K562 (cell line): Measurements from ENCODE around the gene SAMD4A. TPM values are rescaled to one million over a fixed set of nuclear protein-coding genes. Genes with fewer than 3 reads are reported as not detected.

Source experiments
- ATAC-seq: fragments of 200-7000 bp; cut with Tn5 transposase; 3 replicates; pipeline ENCODE4 v1.9.1; 2020; ENCODE audit warnings: moderate library complexity
- BruUV-seq: library from RNA; stranded (reverse); fragments of 400-500 nt; replicated peaks from 2 replicates; lab custom pipeline; 2021; lab: Mats Ljungman, UMichigan
- CTCF ChIA-PET: fragments of 300-600 bp; formaldehyde crosslinking; extraction: SDS; loops from one replicate; lab custom pipeline; 2021; ENCODE audit warnings: low intra/inter-chr PET ratio; lab: Yijun Ruan, JAX
- POLR2A ChIA-PET: fragments of 300-600, 350-650 bp; sonication (Branson Sonifier 250); formaldehyde crosslinking; extraction: SDS; loops from one replicate; lab custom pipeline; 2021; ENCODE audit warnings: antibody characterized with exemption, inconsistent platforms; lab: Yijun Ruan, JAX
- DNase-seq, 4 experiments: peaks; one replicate each; pipeline versions ENCODE4 v3.0.0 to v3.0.0-alpha.2; 2011 to 2018; ENCODE audit warnings: low spot score in 3 of 4, mixed read lengths in 3 of 4; ENCODE audit errors: extremely low read depth in 1 of 4
- FAIRE-seq: peaks from 2 replicates; lab custom pipeline; 2011; peaks lifted over from hg19 to GRCh38; lab: Jason Lieb, UNC
- H2AFZ ChIP-seq: 2 replicates; pipeline ENCODE4 v1.6.0; 2011; ENCODE audit warnings: low read depth, low read length, control low read depth, inconsistent platforms
- H3K27ac ChIP-seq: fragments of 200-600 bp; 3 replicates; pipeline ENCODE4 v1.8.0; 2011; ENCODE audit warnings: low read depth, mild to moderate bottlenecking, control low read depth, inconsistent platforms, low read length, moderate library complexity, mixed read lengths; ENCODE audit errors: extremely low read depth
- H3K27me3 ChIP-seq, 2 experiments: fragments of 300-600 bp in 1 of 2; 2 replicates in 1 of 2; 3 replicates in 1 of 2; pipeline versions ENCODE4 v1.6.0 to v1.8.0; 2011; ENCODE audit warnings: inconsistent platforms in 2 of 2, low read length in 2 of 2, mild to moderate bottlenecking in 1 of 2, mixed read lengths in 1 of 2, moderate library complexity in 1 of 2; ENCODE audit not compliant: control insufficient read depth in 2 of 2, insufficient read depth in 2 of 2
- H3K36me3 ChIP-seq: fragments of 300-600 bp; 3 replicates; pipeline ENCODE4 v1.8.0; 2011; ENCODE audit warnings: mild to moderate bottlenecking, low read length, inconsistent platforms; ENCODE audit not compliant: control insufficient read depth, insufficient read depth
- H3K4me1 ChIP-seq, 2 experiments: fragments of 200-600 bp in 1 of 2; replicated peaks in 1 of 2; 2 replicates in 1 of 2; 3 replicates in 1 of 2; pipeline versions ENCODE4 v1.5.1 to v1.8.0; 2011; ENCODE audit warnings: inconsistent platforms in 2 of 2, low read length in 2 of 2, mild to moderate bottlenecking in 1 of 2, mixed read lengths in 1 of 2, moderate library complexity in 1 of 2; ENCODE audit not compliant: control insufficient read depth in 2 of 2, insufficient read depth in 2 of 2
- H3K4me2 ChIP-seq: 2 replicates; pipeline ENCODE4 v1.6.1; 2011; ENCODE audit warnings: low read length, control low read depth, inconsistent platforms, mixed read lengths; ENCODE audit not compliant: insufficient read depth
- H3K4me3 ChIP-seq: fragments of 200-600 bp; sonication (generic), shearing (Covaris generic); 2 replicates; pipeline ENCODE4 v1.5.1; 2016; ENCODE audit warnings: control low read depth, inconsistent platforms
- H3K79me2 ChIP-seq: fragments of 200-600 bp; 3 replicates; pipeline ENCODE4 v1.8.0; 2011; ENCODE audit warnings: low read length, inconsistent platforms; ENCODE audit not compliant: control insufficient read depth, insufficient read depth
- H3K9ac ChIP-seq, 2 experiments: 2 replicates each; pipeline versions ENCODE4 v1.6.0 to v1.6.1; 2011; ENCODE audit warnings: low read depth in 2 of 2, low read length in 2 of 2, control low read depth in 1 of 2, inconsistent platforms in 1 of 2, mild to moderate bottlenecking in 1 of 2, mixed read lengths in 1 of 2; ENCODE audit not compliant: insufficient read depth in 1 of 2
- H3K9me1 ChIP-seq: one replicate; pipeline ENCODE4 v1.6.0; 2011; ENCODE audit warnings: inconsistent platforms, mild to moderate bottlenecking, low read length, moderate library complexity; ENCODE audit not compliant: control insufficient read depth, insufficient read depth
- H3K9me3 ChIP-seq: replicated peaks from 2 replicates; pipeline ENCODE4 v1.5.1; 2011; ENCODE audit warnings: low read depth, low read length, inconsistent platforms; ENCODE audit not compliant: control insufficient read depth, insufficient read depth
- H4K20me1 ChIP-seq: replicated peaks from 2 replicates; pipeline ENCODE4 v1.6.1; 2011; ENCODE audit warnings: low read length, inconsistent platforms, mixed read lengths; ENCODE audit not compliant: control insufficient read depth, insufficient read depth
- MTF1 ChIP-seq: fragments of 250-450 bp; sonication (Bioruptor Pico); IDR thresholded peaks from 2 replicates; pipeline ENCODE4 v1.9.0; 2021; ENCODE audit warnings: moderate library complexity, mild to moderate bottlenecking, inconsistent platforms, borderline replicate concordance
- SFPQ ChIP-seq: fragments of 200-400 bp; formaldehyde crosslinking; IDR thresholded peaks from 2 replicates; pipeline ENCODE4 v1.6.1; 2017; ENCODE audit warnings: mild to moderate bottlenecking, low read depth, low read length, moderate library complexity
- SIX5 ChIP-seq, 2 experiments: IDR thresholded peaks; 2 replicates each; pipeline ENCODE4 v1.6.1; 2011; ENCODE audit warnings: low read length in 2 of 2, borderline replicate concordance in 1 of 2, low read depth in 1 of 2, mild to moderate bottlenecking in 1 of 2, moderate library complexity in 1 of 2; ENCODE audit not compliant: insufficient read depth in 1 of 2
- ZC3H8 ChIP-seq: fragments of 450-650 bp; IDR thresholded peaks from 2 replicates; pipeline ENCODE4 v1.6.1; 2017
- ZNF146 ChIP-seq: IDR thresholded peaks from one replicate; pipeline ENCODE4 v1.6.1; 2018; ENCODE audit warnings: missing compliant biosample characterization; ENCODE audit not compliant: unreplicated experiment
- ZNF274 ChIP-seq: IDR thresholded peaks from 2 replicates; pipeline ENCODE4 v1.6.1; 2011; ENCODE audit warnings: low read depth, mild to moderate bottlenecking, low read length, moderate library complexity, borderline replicate concordance
- WGBS: fragments of 100-300 bp; shearing (Covaris generic); methylation state at CpG from one replicate; pipeline ENCODE4 v1.1.6; 2016; ENCODE audit warnings: low coverage, mixed read lengths; ENCODE audit not compliant: insufficient coverage; ENCODE audit errors: missing lambda C conversion rate; 5-methylcytosine and 5-hydroxymethylcytosine counted together
- in situ Hi-C: fragments of 300-500 bp; cut with MboI; formaldehyde crosslinking; loops from 4 replicates; pipeline ENCODE4 v1.15.0; 2018; ENCODE audit warnings: inconsistent platforms, mixed read lengths
- intact Hi-C: fragments of 100-400 bp; cut with micrococcal nuclease; formaldehyde crosslinking; loops from 2 replicates; pipeline ENCODE4 v1.14.2; 2022
- polyA plus RNA-seq, 8 experiments: library from polyadenylated mRNA; depleted of rRNA in 4 of 8; stranded (reverse) in 5 of 8; unstranded in 3 of 8; fragments of >200 nt; fragmentation: Nextera tagmentation in 2 of 8; fragmentation: Illumina TruSeq in 1 of 8; extraction: Ambion mirVana in 2 of 8; extraction: Trizol in 1 of 8; gene quantifications; 2 replicates each; pipeline versions ENCODE4 v1.2.1 to v1.2.3, GENCODE V29; 2011 to 2014; ENCODE audit warnings: inconsistent platforms in 1 of 8, missing spikeins in 1 of 8
- total RNA-seq, 7 experiments: library from RNA; depleted of rRNA in 6 of 7; stranded (reverse); fragments of >200 nt in 6 of 7; fragmentation: Illumina TruSeq in 2 of 7; extraction: Trizol in 2 of 7; gene quantifications; 2 replicates each; pipeline versions ENCODE4 v1.2.1 to v1.2.3, GENCODE V29; 2011 to 2021; ENCODE audit warnings: low replicate concordance in 1 of 7

SAMD4A gene
- total and polyA plus RNA-seq, 9 of the 15 experiments (the other 6 are each of a cell fraction or from before 2014, with no cell fraction given) = 0.66 to 6.8 (median 3.3) TPM

GRCh38 chr14:54809767-54810166 lies 242.8 kb downstream of the SAMD4A start:
- FAIRE-seq (no peak), ATAC-seq (no peak), DNase-seq (no peak)
- POLR2A ChIA-PET = no interaction called here
- no peaks in the 10 kb centered on the region for H3K79me2 ChIP-seq
- no peaks in the 10 kb centered on the region for H4K20me1 ChIP-seq
- H3K9me1 ChIP-seq = no peaks in the 10 kb centered on the region
- no peak for TF ChIP-seq ZNF274
- TF ChIP-seq ZNF146 = no peak
- no peak for TF ChIP-seq ZC3H8
- no peak for TF ChIP-seq MTF1 (CRISPR knock-in tag)
- TF ChIP-seq SIX5 (IDR thresholded peaks at IDR 0.05; ENCODE audit: borderline replicate concordance in 1 of 2, insufficient read depth in 1 of 2, low read depth in 1 of 2, low read length in 2 of 2) = no peak
- no peak for TF ChIP-seq SFPQ
- no TSS peak for BruUV-seq
- H3K4me2 ChIP-seq = no peak overlapping the region
- in situ Hi-C loops = loop anchor here (10.0 kb wide), 1 partner anchor 255 kb away; no protein-coding TSS in a partner anchor
- no peaks in the 10 kb centered on the region; a peak in 1 of 5 replicates for H3K27me3 ChIP-seq
- intact Hi-C loops = no loop called here
- WGBS = 36% methylated on average over 7 of the region's 8 CpGs
- no peak overlapping the region for H3K4me3 ChIP-seq
- H3K27ac ChIP-seq = no peak overlapping the region
- no peak overlapping the region for H2AFZ ChIP-seq
- peaks cover 0 to under 1% of the 10 kb centered on the region in 2 experiments; a peak in 3 of 5 replicates for H3K4me1 ChIP-seq
- H3K9me3 ChIP-seq = no peaks in the 10 kb centered on the region
- CTCF ChIA-PET = no interaction called here
- H3K9ac ChIP-seq = no peak overlapping the region
- no peaks in the 10 kb centered on the region for H3K36me3 ChIP-seq
